GM12892 (cell line): ENCODE measurements around the gene BPGM.
A peak's percentile ranks its signal among the peaks of the same experiment; 100 is the strongest.

ENCODE experiments used
- DNase-seq: peaks from one replicate; pipeline ENCODE4 v3.0.0; 2011; ENCODE audit not compliant: insufficient read length
- FAIRE-seq: peaks from 2 replicates; lab custom pipeline; 2011; peaks lifted over from hg19 to GRCh38; lab: Jason Lieb, UNC
- POLR2A ChIP-seq: IDR thresholded peaks from 2 replicates; pipeline ENCODE4 v1.6.1; 2011; ENCODE audit warnings: low read depth, low read length, control low read depth
- POLR2AphosphoS5 ChIP-seq: IDR thresholded peaks from 2 replicates; pipeline ENCODE4 v1.6.1; 2011; ENCODE audit warnings: low read depth, low read length, control low read depth
- TAF1 ChIP-seq: IDR thresholded peaks from 2 replicates; pipeline ENCODE4 v1.6.1; 2011; ENCODE audit warnings: low read depth, mild to moderate bottlenecking, control low read depth, low read length, borderline replicate concordance

Gene BPGM

GRCh38 chr7:134714470-134715205 is 68.0 kb downstream of the BPGM start:
- TF ChIP-seq TAF1, result no peak
- TF ChIP-seq POLR2A, result no peak
- TF ChIP-seq POLR2AphosphoS5, result no peak
- no peak for FAIRE-seq
- no peak for DNase-seq

GRCh38 chr7:134718211-134718875 is 71.7 kb downstream of the BPGM start:
- no peak for FAIRE-seq
- no peak for DNase-seq
- no peak for TF ChIP-seq TAF1
- no peak for TF ChIP-seq POLR2AphosphoS5
- no peak for TF ChIP-seq POLR2A

GRCh38 chr7:134720091-134720935 is 73.7 kb downstream of the BPGM start:
- FAIRE-seq (no peak), DNase-seq (no peak)
- TF ChIP-seq TAF1 (no peak), POLR2AphosphoS5 (no peak), POLR2A (no peak)

GRCh38 chr7:134721171-134721570 is 74.5 kb downstream of the BPGM start:
- TF ChIP-seq POLR2AphosphoS5 (no peak), TAF1 (no peak), POLR2A (no peak)
- DNase-seq (no peak), FAIRE-seq (no peak)

- DNase-seq, result no peak
- TF ChIP-seq POLR2A (no peak), POLR2AphosphoS5 (no peak), TAF1 (no peak)
- FAIRE-seq, result no peak
These were observed 76.2 kb downstream of the BPGM start for GRCh38 chr7:134722786-134723322.

- DNase-seq, result no peak
- no peak for FAIRE-seq
- TF ChIP-seq POLR2A (no peak), TAF1 (no peak), POLR2AphosphoS5 (no peak)
These were observed 77.2 kb downstream of the BPGM start for GRCh38 chr7:134723892-134724291.

- FAIRE-seq (peak; percentile 5), DNase-seq (no peak)
- no peak for TF ChIP-seq POLR2A
- TF ChIP-seq TAF1, result no peak
- TF ChIP-seq POLR2AphosphoS5, result no peak
These were observed 78.0 kb downstream of the BPGM start for GRCh38 chr7:134724606-134725005.

- DNase-seq (no peak), FAIRE-seq (no peak)
- no peak for TF ChIP-seq TAF1
These were observed 79.9 kb downstream of the BPGM start for GRCh38 chr7:134726581-134726980.

GRCh38 chr7:134727711-134728110 is 81.1 kb downstream of the BPGM start:
- TF ChIP-seq TAF1, result no peak
- no peak for TF ChIP-seq POLR2AphosphoS5
- TF ChIP-seq POLR2A, result no peak
- FAIRE-seq, result no peak

More at GRCh38 chr7:134727711-134728110, 81.1 kb downstream of the BPGM start:
- DNase-seq, result no peak
